Measurements from ENCODE around the gene OIP5. TPM values are rescaled to one million over a fixed set of nuclear protein-coding genes. Genes with fewer than 3 reads are reported as not detected.

Gene OIP5
- total and polyA plus RNA-seq, 10 of the 15 experiments (the other 5 are each of a cell fraction or from before 2014, with no cell fraction given) = 4.8 to 61.4 (median 22.1) TPM

DNA sequence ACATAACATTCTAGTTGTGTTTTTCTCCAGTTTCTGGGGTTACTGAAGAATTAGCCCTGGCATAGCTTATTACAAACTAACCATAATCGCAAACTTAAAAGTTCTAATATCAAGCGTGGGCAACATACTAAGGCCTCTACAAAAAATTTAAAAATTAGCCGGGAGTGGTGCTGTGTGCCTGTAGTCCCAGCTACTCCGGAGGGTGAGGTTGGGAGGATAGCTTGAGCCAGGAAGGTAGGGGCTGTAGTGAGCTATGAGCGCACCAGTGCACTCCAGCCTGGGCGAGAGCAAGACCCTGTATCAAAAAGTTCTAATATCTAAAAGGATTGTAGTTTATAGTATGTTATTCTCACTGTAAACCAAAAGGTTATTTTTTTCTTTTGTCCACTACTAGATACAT is 1.1 kb downstream of the OIP5 start:
- 67% methylated on average over 6 of the region's 6 CpGs for WGBS (ENCODE audit: insufficient coverage, insufficient replicate concordance, low lambda C conversion rate, missing lambda C conversion rate)
- no peaks in the 10 kb centered on the region for H3K9me3 ChIP-seq (replicated peaks; ENCODE audit: control insufficient read depth, insufficient read depth, low read length)
- no peak for DNase-seq (ENCODE audit: low read depth, low spot score)
- SMC1A ChIA-PET (ENCODE audit: uncharacterized antibody, unreplicated experiment) = interaction anchor here (0.7 to 2.1 kb wide), 5 partner anchors 12 to 100 kb away, joined by 3 to 6 read pairs (median 4); partner anchors contain the start of gene CHP1
- RAD21 ChIA-PET (ENCODE audit: unreplicated experiment) = no interaction called here
- no peaks in the 10 kb centered on the region for H3K27me3 ChIP-seq (replicated peaks in 1 of 2; ENCODE audit: control insufficient read depth in 2 of 2, insufficient read depth in 2 of 2, low read length in 1 of 2)
- peaks cover 44% of the 10 kb centered on the region for H3K79me2 ChIP-seq (ENCODE audit: control insufficient read depth, insufficient read depth, low read length)
- BruUV-seq (replicated peaks) = no TSS peak
- H3K9ac ChIP-seq (ENCODE audit: control insufficient read depth, insufficient read depth, low read length) = peak overlapping the region; percentile 92
- in situ Hi-C loops (cut with MboI) (no loop called here), intact Hi-C loops (cut with micrococcal nuclease; ENCODE audit: unreplicated experiment) (loop anchor here (5.0 kb wide), 1 partner anchor 641 kb away; the partner anchor contains the start of gene EHD4)
- no peak for ATAC-seq
- no peaks in the 10 kb centered on the region; the same call in 1 of the 2 replicates for H3K4me1 ChIP-seq (ENCODE audit: control insufficient read depth, insufficient read depth, low read length)
- peak overlapping the region; percentile 75 for H3K4me3 ChIP-seq
- no peaks in the 10 kb centered on the region for H3K36me3 ChIP-seq (ENCODE audit: control insufficient read depth in 2 of 2, insufficient read depth in 2 of 2, low read length in 1 of 2)
- H3K27ac ChIP-seq (ENCODE audit: control insufficient read depth, insufficient read depth) = peak overlapping the region; percentile 99; the same call in 1 of the 2 replicates
- H4K20me1 ChIP-seq (ENCODE audit: control insufficient read depth, insufficient read depth) = no peaks in the 10 kb centered on the region
- H3K4me2 ChIP-seq (ENCODE audit: control insufficient read depth, insufficient read depth) = peak overlapping the region; percentile 91
- CTCF ChIA-PET = interaction anchor here (0.6 to 3.0 kb wide), 12 partner anchors 8 to 427 kb away, joined by 3 to 16 read pairs (median 4); partner anchors contain the start of genes CHP1 and EXD1
- no peak for FAIRE-seq
- POLR2A ChIA-PET = no interaction called here
- H2AFZ ChIP-seq (ENCODE audit: control insufficient read depth, low read depth, low read length) = peak overlapping the region; percentile 92
- TF ChIP-seq, protein P1, sequence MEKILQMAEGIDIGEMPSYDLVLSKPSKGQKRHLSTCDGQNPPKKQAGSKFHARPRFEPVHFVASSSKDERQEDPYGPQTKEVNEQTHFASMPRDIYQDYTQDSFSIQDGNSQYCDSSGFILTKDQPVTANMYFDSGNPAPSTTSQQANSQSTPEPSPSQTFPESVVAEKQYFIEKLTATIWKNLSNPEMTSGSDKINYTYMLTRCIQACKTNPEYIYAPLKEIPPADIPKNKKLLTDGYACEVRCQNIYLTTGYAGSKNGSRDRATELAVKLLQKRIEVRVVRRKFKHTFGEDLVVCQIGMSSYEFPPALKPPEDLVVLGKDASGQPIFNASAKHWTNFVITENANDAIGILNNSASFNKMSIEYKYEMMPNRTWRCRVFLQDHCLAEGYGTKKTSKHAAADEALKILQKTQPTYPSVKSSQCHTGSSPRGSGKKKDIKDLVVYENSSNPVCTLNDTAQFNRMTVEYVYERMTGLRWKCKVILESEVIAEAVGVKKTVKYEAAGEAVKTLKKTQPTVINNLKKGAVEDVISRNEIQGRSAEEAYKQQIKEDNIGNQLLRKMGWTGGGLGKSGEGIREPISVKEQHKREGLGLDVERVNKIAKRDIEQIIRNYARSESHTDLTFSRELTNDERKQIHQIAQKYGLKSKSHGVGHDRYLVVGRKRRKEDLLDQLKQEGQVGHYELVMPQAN (conservative IDR thresholded peaks at IDR 0.05) = no peak
- TF ChIP-seq PML (IDR thresholded peaks at IDR 0.05; ENCODE audit: low read length) (no peak), RB1 (IDR thresholded peaks at IDR 0.05; ENCODE audit: borderline replicate concordance) (no peak), MYC (IDR thresholded peaks at IDR 0.05; ENCODE audit: insufficient read depth, insufficient read length, insufficient replicate concordance, low read length, severe bottlenecking) (no peak), SIN3A (IDR thresholded peaks at IDR 0.05; ENCODE audit: low read depth, low read length) (no peak), TARDBP (IDR thresholded peaks at IDR 0.05; ENCODE audit: borderline replicate concordance) (no peak), RAD51 (IDR thresholded peaks at IDR 0.05) (no peak), GABPA (IDR thresholded peaks at IDR 0.05; ENCODE audit: low read depth) (no peak), TCF7 (IDR thresholded peaks at IDR 0.05; ENCODE audit: borderline replicate concordance) (no peak), NFYB (IDR thresholded peaks at IDR 0.05; ENCODE audit: insufficient read depth, low read depth, low read length) (no peak)
- TF ChIP-seq, protein P2, sequence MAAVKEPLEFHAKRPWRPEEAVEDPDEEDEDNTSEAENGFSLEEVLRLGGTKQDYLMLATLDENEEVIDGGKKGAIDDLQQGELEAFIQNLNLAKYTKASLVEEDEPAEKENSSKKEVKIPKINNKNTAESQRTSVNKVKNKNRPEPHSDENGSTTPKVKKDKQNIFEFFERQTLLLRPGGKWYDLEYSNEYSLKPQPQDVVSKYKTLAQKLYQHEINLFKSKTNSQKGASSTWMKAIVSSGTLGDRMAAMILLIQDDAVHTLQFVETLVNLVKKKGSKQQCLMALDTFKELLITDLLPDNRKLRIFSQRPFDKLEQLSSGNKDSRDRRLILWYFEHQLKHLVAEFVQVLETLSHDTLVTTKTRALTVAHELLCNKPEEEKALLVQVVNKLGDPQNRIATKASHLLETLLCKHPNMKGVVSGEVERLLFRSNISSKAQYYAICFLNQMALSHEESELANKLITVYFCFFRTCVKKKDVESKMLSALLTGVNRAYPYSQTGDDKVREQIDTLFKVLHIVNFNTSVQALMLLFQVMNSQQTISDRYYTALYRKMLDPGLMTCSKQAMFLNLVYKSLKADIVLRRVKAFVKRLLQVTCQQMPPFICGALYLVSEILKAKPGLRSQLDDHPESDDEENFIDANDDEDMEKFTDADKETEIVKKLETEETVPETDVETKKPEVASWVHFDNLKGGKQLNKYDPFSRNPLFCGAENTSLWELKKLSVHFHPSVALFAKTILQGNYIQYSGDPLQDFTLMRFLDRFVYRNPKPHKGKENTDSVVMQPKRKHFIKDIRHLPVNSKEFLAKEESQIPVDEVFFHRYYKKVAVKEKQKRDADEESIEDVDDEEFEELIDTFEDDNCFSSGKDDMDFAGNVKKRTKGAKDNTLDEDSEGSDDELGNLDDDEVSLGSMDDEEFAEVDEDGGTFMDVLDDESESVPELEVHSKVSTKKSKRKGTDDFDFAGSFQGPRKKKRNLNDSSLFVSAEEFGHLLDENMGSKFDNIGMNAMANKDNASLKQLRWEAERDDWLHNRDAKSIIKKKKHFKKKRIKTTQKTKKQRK (IDR thresholded peaks at IDR 0.05; ENCODE audit: low read depth, low read length) = no peak
- TF ChIP-seq, protein P3, sequence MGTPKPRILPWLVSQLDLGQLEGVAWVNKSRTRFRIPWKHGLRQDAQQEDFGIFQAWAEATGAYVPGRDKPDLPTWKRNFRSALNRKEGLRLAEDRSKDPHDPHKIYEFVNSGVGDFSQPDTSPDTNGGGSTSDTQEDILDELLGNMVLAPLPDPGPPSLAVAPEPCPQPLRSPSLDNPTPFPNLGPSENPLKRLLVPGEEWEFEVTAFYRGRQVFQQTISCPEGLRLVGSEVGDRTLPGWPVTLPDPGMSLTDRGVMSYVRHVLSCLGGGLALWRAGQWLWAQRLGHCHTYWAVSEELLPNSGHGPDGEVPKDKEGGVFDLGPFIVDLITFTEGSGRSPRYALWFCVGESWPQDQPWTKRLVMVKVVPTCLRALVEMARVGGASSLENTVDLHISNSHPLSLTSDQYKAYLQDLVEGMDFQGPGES (IDR thresholded peaks at IDR 0.05) = no peak
- TF ChIP-seq, protein P4, sequence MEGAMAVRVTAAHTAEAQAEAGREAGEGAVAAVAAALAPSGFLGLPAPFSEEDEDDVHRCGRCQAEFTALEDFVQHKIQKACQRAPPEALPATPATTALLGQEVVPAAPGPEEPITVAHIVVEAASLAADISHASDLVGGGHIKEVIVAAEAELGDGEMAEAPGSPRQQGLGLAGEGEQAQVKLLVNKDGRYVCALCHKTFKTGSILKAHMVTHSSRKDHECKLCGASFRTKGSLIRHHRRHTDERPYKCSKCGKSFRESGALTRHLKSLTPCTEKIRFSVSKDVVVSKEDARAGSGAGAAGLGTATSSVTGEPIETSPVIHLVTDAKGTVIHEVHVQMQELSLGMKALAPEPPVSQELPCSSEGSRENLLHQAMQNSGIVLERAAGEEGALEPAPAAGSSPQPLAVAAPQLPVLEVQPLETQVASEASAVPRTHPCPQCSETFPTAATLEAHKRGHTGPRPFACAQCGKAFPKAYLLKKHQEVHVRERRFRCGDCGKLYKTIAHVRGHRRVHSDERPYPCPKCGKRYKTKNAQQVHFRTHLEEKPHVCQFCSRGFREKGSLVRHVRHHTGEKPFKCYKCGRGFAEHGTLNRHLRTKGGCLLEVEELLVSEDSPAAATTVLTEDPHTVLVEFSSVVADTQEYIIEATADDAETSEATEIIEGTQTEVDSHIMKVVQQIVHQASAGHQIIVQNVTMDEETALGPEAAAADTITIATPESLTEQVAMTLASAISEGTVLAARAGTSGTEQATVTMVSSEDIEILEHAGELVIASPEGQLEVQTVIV (IDR thresholded peaks at IDR 0.05; ENCODE audit: borderline replicate concordance, partially characterized antibody) = no peak
- TF ChIP-seq, protein P5, sequence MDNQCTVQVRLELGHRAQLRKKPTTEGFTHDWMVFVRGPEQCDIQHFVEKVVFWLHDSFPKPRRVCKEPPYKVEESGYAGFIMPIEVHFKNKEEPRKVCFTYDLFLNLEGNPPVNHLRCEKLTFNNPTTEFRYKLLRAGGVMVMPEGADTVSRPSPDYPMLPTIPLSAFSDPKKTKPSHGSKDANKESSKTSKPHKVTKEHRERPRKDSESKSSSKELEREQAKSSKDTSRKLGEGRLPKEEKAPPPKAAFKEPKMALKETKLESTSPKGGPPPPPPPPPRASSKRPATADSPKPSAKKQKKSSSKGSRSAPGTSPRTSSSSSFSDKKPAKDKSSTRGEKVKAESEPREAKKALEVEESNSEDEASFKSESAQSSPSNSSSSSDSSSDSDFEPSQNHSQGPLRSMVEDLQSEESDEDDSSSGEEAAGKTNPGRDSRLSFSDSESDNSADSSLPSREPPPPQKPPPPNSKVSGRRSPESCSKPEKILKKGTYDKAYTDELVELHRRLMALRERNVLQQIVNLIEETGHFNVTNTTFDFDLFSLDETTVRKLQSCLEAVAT (IDR thresholded peaks at IDR 0.05) = no peak
